ENCODE data around the gene GRIP1.
"Not testable (repeated sequence)": the region's sequence is repeated elsewhere in the genome, so short reads cannot be mapped to it uniquely, and the experiment has no call there.

The GRIP1 gene

DNA sequence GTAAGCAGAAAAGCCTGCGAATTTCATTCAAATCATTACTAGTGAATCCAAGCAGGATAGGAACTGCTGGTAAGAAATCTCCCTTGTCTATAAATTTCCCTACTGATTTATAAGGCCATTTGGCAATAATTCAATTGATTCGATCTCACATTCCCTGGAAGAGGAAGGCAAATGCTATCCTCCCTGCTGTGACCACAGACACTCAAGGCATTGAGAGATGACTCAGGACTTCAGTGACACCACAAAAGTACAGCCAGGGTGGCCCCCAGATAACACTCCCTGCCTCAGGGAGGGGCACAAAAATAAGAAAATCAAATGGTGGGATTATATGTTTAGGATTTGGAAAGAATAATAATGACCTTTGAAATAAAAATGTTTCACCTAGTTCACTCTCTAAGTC, 162.7 kb downstream of the GRIP1 start:
- DNase-seq: no peak

DNA sequence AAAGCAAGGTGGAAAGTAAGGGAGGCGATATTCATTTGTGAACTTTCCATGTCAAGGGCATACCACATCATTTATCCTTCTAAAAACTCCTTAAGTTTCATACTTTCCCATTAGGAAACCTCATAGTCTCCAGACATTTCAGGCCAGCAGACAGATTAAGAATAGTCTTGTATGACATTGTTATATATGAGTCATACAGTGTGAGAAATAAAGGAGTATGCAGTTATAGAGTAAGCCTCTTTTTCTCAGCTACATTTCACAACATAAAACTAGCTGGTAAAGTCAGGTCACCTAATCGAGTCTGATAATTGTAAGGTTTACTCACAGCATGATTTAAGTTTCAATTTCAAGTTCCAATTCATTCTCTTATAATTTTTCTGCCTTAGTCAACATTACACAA, 164.3 kb downstream of the GRIP1 start:
- no peak for DNase-seq

DNA sequence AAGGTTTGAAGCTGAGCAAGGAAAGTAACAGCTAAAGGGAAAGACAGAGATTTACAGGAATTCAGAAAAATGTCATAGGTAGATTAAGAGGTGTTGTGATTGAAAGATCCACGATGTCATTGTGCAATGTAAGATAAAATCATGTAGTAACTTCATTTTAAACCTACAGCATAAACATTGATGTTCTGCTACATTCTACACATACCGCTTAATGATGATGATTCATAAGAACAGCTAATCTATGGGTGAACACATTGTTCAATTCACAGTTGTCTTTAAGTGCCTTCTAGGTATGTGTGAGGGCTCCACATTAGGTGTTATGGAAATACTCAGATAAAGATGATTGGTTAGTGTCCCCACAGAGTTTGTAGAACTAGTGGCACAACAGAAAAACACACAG, 170.9 kb downstream of the GRIP1 start:
- DNase-seq: no peak

DNA sequence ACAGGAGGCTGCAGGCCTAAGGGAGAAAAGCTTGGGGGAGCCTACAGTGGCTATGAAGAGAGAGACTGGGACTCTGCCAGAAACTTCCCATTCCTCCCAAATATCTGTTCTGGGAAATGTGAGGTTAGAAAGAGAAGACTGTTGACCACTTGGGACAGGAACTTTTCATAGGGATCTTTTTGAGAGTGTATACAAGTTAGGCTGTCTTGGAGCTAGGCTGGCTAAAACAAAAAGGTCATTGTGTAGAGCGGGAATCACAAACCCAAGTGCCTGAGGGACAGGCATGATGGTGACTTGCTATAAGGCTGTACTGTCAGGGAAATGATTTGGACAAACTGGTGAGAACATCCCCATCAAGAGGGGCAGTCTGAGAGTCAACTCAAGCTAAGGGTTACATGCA, 175.1 kb downstream of the GRIP1 start:
- DNase-seq: no peak

DNA sequence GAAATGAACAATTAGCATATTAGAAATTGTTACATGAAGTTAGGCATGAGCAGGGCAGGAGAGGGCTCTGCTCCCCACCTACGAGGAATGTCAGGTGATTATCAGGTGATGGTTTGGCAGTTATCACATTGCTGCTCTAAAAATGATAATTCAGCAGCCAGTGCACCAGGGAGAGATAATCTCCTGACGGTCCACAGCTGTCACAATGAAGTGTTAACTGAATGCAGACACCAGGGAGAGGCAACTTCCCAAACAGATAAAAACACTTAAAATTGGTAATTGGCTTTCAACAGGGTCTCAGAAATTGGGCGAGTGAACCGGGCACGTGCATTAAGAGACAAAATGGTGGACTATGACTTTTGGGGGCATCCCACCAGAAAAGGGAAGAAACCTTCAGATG, 176.0 kb downstream of the GRIP1 start:
- DNase-seq: no peak

DNA sequence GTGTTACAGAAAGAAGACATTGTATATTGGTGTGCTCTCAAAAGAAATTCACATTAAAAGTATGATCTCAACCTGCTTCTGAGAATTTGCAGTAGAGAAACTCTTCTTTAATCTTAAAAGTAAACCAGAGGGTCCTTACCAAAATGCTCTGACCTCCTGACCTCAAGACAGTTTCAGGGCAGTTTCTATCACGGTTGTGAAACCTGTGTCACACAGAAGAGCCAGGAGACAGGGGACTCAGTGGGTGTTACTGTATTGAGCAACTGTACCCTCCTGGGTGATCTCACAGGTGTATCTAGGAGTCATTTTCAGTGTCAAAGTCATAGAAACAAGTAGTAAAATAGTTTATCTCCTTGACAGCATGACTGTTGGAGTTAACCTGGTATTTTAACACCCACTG, 178.0 kb downstream of the GRIP1 start:
- no peak for DNase-seq

DNA sequence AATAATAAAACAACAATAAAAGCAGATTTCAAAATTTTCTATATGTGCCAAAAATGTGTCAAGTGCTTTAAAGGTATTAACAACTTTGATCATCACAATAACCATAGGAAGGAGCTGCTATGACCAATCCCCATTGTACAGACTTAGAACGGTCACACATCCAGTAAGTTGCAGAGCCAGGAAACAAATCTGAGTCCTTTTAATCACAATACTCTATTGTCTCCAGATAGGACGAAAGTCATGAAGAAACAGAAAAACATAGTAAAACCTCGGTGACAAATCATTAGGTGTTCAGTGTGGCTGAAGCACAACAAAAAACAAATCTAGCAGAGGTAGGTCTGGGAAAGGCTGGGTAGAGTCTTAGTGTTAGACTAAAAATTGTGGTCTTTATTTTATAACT, 178.8 kb downstream of the GRIP1 start:
- DNase-seq: no peak

DNA sequence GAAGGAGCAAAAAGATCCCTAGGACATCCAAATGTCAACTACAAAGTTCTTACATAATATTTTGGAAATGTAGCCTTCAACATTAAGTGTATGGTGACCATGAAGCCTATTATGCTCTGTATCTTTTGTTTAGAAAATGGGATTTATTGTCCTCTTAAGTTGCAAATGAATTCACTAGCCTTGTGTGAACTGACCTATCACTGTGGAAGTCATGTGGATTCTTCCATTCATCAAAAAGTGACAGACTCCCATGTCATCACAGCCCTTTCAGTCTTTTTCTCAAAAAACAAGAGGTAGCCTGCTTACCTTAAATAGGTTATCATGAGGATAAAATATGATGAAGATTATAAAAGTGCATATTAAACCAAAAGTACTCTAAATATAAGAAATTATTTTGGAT, 179.9 kb downstream of the GRIP1 start:
- no peak for DNase-seq

DNA sequence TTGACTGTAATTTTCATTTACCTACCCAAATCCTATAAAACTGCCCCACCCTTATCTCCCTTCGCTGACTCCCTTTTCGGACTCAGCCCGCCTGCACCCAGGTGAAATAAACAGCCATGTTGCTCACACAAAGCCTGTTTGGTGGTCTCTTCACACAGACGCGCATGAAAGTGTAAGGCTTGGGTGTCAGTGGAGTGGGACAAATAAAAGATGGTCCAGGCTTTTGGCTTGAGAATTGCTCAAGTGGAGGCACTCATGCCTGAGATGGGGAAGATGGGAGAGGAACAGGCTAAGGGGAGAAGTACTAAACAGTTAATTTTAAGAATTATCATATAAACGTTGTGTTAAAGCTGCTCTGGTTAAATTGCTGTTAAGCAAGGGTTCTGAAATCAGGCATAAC, 180.8 kb downstream of the GRIP1 start:
- not testable (repeated sequence) for DNase-seq

DNA sequence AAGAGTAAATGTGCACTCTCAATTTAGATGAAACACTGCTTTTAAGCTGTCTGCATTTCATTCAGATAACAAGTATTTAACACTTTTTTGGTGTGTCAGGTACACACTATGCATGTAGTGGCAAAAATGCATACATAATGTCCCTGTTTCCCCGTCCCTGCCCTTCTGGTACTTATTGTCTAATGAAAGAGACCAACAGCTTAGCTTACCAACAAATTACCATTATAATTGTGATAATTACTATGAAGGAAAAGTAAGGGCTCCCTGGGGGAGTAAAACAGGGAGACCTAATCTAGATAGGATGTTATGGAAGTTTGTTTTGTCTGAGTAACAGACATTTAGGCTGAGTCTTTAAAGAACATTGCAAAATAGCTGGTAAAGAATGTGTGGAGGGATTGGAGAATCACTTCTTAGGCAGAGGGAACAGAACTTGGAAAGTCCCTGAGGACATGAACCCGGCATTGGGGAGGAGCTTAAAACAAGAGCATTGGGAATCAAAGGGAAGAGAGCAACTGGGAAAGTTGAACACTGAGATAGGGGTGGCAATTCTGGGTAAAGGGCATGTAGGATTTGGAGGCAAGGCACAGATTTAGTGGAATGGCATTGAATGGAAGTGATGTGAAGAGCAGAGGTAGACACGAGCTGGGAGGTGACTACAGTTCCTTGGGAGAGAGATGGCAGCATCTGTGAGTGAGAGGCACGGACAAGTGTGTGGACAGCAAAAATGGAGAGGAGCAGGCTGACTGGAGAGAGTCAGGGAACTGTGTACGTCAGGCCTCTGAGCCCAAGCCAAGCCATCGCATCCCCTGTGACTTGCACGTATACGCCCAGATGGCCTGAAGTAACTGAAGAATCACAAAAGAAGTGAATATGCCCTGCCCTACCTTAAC, 181.6 kb downstream of the GRIP1 start:
- no peak for DNase-seq

DNA sequence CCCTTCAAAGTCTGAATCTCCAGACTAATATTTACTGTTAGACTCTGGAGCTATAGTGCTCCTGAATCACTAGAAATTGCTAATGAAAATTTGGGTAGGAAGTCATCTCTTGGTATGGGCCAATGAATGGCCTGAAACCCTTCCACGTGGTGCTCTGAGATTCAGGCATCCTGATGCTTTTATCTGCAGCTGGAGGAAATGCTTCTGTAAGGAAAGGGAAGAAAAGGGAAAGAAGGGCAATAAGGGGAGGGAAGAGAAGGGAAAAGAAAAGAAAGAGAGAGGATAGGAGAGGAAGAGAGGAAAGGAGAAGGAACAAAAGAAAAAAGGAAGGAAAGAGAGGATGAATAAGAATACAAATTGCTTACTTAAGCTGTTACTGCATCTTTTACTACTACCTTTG, 182.3 kb downstream of the GRIP1 start:
- DNase-seq: no peak

DNA sequence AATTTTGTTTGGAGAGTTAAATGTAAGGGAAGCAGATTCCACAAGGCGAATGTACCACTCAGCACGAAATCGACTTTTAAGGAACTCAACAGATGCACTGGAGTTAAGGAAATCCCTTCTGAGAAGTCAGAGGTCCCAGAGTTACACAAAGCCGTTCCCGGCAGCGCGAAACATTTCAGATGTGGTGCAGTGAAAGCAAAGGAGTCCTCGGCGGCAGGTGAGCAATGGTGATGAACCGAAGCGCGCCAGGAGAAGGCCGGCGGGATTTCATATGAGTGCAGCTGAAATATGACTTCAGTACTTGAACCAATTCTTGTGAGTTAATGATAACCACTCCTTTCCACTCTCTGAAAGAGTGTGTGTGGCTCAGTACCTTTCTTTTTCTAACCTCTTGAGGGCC, 183.2 kb downstream of the GRIP1 start:
- no peak for DNase-seq

DNA sequence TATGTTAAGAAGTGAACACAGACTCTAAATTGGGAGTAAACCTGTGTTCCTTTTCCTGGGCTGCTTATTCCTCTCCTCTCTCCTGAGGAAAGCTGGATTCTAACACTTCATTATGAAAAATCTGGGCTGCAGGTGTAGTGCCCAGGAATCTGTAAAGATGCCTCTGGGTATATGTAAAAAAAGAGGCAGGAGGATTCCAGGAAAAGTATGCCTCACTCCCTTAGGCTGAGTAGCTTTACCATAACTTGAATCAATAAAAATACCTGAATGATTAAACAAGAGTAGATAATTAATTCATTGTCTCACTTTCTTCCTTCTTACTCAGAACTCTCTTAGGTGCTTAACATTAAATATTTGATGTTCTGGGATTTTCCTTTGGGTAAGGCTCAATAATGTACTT, 185.1 kb downstream of the GRIP1 start:
- DNase-seq: no peak

DNA sequence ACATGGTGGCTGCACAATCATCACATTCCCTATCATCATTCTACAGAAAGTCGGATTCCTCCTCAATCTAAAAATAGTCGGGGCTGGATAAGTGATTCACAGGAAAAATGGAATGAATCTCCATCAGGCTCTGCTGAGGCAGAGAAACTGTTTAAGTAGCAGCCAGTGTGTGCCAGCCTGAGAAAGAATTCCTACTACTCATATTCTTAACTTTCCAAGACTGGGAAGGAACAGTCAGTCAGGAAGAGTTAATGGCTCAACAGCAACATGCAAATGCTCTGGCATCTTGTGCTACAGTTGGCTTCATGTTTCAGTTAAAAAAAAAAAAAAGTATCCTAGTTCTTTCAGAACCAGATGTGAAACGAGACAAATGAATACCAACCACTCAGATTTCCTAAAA, 187.0 kb downstream of the GRIP1 start:
- no peak for DNase-seq

DNA sequence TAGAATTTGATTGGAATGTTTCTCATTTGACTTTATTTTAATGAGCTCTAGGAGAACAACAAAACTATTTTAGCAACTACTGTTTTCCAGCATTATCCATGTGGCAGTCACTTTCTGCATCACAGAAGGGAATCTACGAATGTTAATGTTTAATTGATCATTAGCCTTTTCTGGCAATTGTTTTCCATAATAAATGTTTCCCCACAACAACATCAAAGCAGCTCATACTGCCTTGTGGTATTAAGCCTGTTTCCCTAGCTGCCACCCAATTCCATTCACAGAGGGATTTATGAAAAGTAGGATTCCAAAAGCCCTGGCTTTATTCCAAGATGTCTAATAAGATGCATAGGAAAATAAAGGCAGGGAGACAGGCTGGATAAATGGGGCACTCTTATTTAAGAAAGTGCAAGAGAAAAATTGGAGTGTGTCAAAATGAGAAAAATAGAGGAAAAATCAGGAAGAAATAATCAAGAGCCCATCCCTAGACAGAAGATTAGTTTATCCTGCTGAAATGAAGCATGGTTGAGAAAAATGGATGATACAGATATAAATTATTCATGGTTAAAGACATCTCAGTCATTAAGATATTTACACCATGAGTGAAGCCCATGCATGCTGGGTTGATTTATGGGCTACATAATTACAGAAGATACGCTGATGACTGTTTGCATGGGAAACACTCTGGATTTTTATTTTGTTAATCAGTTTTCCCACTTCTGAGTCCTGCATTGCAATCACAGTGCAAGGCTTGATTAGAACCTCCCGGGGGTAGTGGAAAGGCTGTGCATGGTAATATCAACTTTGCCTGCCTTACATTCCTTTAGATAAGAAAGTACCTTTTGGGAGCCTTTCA, 196.3 kb downstream of the GRIP1 start:
- DNase-seq: no peak

DNA sequence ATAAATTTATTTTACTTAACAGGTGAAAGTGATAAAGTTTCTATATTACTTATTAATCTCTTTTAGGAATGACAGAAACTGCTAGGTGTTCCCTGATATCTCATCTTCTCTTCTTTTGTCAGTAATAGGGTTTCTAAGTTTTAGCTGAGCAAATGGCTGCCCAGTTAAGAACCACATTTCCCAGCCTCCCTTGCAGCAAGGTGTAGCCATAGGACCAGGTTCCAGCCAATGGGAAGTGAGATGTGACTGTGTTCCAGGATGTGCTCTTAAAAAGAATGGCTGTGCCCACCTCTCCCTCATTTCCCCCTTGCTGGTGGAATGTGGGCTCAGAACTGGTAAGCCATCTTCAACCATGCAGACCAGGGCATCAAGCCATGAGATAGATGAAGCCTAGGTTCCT, 210.9 kb downstream of the GRIP1 start:
- no peak for DNase-seq

DNA sequence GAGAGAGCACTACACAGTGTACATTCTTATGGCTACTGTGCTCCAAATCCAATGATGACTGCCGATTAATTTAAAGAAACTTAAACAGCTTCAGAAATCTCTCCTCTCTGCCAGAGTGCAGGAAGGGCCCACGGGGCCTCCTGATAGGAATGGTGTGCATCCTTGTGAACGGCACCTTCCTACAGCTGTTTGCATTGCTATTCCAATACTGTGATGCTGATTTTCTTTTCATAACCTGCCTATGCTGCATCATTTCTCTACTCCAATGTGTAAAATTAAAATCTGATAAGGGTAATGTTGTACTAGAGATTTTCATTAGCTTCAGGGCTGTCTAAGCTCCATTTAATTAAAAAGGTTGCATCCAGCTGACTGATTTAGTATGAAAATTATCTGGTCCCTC, 217.5 kb downstream of the GRIP1 start:
- no peak for DNase-seq

DNA sequence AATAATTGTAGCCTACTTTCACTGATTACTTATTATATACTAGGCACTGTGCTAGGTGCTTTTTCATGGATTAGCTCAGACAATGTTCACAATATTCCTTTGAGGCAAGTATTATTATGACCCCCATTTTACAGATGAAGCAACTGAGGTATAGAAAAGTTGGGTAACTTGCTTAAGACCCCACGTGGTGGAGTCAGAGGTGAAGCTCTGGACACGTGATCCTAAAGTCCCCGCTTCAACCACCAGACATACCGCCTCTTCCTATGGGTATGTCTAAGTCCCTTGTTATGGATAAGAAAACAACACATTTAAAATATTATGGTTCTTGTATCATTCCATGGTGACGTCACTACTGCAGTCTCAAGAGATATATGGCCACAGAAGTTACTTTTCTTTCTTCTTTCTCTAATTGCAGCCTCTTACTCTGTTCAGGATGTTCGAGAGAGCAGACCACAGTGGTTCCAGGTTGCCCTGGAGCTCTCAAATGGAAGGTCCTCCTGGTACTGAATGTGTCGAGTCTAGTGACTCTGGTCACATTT, 218.9 kb downstream of the GRIP1 start:
- DNase-seq: no peak

DNA sequence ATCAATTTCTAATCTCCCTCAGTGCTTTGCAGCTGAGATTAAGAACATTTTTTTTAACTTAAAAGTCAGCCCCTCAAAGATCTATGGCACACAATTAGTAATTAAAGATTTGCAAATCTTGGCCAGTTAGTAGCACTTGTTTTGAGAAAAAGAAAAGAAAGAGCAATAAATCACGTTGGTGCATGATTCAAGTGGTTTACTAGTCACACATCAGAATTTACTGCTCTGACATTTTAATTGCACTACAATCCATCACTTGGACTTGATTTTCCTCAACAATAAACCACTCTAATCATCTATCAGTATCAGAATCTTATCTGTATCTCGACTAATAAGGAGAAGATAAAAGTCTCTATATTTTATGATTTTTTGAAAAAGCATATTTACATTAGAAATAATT, 222.3 kb downstream of the GRIP1 start:
- DNase-seq: no peak

DNA sequence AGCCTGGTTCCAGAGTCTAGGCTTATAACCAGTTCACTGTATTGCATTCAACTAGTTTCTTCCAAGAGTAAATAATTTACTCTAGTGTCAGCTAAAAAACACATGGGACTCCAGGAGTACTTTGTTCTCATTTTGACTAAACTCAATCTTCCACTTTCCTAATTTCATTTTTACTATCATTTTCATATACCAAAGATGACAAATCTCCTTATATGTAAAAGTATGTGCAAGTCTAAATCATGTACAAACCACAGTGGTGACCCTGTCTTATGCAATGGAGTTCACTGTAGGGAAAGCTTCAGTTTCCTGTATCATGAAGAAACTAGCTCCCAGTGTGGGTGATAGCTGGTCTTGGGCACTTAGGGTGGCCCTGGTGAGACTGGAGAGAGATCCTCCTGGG, 225.0 kb downstream of the GRIP1 start:
- no peak for DNase-seq

DNA sequence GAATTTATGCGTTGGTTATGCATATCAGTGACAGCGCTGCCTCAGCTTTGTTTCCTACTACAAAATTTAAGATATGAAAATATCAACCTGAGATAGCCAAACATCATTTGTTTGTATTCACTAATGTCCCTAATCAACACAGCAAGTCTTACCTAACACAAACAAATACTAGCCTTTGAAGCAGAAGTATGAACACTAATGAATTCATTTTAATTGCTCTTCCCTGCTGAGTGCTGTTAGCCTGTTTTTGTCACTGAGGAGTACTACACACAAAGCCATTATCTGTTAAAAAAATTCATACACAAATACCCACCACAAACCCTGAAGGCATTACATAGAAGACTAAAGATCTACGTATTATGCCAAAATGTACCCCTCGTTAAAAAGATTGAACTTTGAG, 225.8 kb downstream of the GRIP1 start:
- no peak for DNase-seq

DNA sequence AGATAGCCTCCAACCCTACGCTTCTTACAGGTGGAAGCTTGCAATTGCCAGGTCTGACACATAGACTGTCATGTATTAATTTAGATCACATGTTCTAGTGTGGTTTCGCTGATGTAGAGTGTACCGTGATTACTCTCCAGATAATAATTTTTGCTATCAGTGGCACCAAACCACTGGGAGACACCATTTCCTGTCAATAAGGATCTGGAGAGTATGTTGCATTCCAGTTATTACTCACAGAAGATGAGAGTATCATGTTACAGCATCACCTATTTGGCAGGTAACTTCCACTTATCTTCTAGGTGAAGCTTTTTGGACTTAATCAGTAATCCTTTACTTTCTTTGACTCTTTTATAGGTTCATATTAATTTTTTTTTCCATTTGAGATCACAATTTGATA, 229.3 kb downstream of the GRIP1 start:
- no peak for DNase-seq

DNA sequence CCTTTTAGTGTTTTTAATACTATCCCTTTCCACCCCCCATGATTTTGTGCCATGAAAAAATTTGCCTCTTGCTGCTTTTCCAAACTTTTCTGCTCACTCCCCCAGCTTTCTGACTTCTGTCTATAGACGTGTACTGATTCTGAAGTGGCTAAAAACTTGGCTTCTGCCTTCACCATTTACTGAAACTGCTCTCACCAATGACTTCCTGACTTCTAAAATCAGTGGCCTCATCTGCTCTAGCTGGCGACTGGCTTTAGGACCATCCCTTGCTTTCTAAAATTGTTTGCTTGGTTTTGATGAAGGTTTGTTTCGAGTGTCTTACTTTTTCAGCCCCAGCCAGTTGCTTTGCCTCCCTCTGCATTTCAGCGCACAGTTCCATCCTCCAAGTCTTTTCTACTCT, 231.2 kb downstream of the GRIP1 start:
- DNase-seq: no peak

DNA sequence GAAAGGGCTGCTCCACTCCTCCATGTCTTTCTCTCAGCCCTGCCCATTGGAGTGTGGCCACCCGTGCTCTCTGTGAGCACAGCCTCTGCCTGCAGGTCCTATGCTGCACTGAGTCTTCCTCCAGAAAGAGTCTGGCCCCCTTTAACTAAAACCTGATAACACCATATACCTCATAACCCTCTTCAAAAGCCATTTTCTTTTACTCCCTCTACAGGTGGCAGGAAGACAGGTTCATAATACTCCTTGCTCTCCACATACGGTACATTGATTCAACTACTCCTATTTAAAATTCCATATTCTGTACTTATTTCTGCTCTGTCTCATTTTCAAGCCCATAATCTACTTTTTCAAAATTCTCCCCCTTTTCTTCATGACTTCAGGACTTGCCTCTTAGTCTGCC, 232.6 kb downstream of the GRIP1 start:
- no peak for DNase-seq

Data from amniotic stem cell (primary cell).